ENCODE results near the gene TBC1D32.

TBC1D32 gene

GRCh38 chr6:121187833-121188200 is 146.5 kb downstream of the TBC1D32 start:
- no peak overlapping the region for H2AFZ ChIP-seq (ENCODE audit: low read length)
- no peak overlapping the region for H2BK12ac ChIP-seq (ENCODE audit: low read length)
- H3K18ac ChIP-seq (ENCODE audit: low read length), result no peak overlapping the region
- no peak for DNase-seq (ENCODE audit: low spot score)
- WGBS, 2 donors (ENCODE audit: extremely low coverage in 2 of 2, insufficient read length in 2 of 2, insufficient replicate concordance in 1 of 2), result no CpG with 5 or more reads among the region's 1 CpG
- H3K36me3 ChIP-seq (replicated peaks in 1 of 2; ENCODE audit: control insufficient read depth in 2 of 2, insufficient read depth in 2 of 2, low read length in 2 of 2), result no peaks in the 10 kb centered on the region
- H3K79me1 ChIP-seq (ENCODE audit: low read depth, low read length), result no peaks in the 10 kb centered on the region
- no peaks in the 10 kb centered on the region for H3K9me3 ChIP-seq (replicated peaks in 1 of 2; ENCODE audit: control insufficient read depth in 2 of 2, insufficient read depth in 1 of 2, low read depth in 1 of 2, low read length in 2 of 2)
- no peak overlapping the region for H2BK120ac ChIP-seq (ENCODE audit: low read depth, low read length)
- H3K14ac ChIP-seq (ENCODE audit: low read length), result no peak overlapping the region
- H3K4me1 ChIP-seq (ENCODE audit: control insufficient read depth in 2 of 2, insufficient read depth in 1 of 2, low read depth in 1 of 2, low read length in 2 of 2), result no peaks in the 10 kb centered on the region
- H4K91ac ChIP-seq (ENCODE audit: low read depth, low read length, poor library complexity), result no peak overlapping the region
- no peak overlapping the region for H3K4me2 ChIP-seq (ENCODE audit: insufficient read depth, low read length, poor library complexity, severe bottlenecking)
- no peak overlapping the region for H2BK15ac ChIP-seq (ENCODE audit: low read length)
- H3K27ac ChIP-seq (replicated peaks; ENCODE audit: low read length), result no peak overlapping the region
- H2BK5ac ChIP-seq (ENCODE audit: low read length), result no peak overlapping the region
- no peak overlapping the region for H3K4ac ChIP-seq (ENCODE audit: low read length)
- no peak overlapping the region for H3K4me3 ChIP-seq (ENCODE audit: low read length in 2 of 2)
- H3K23ac ChIP-seq (ENCODE audit: low read depth, low read length, poor library complexity), result no peak overlapping the region
- no peak overlapping the region for H2AK5ac ChIP-seq (ENCODE audit: low read depth, low read length)
- H3K27me3 ChIP-seq (ENCODE audit: control insufficient read depth in 3 of 3, insufficient read depth in 3 of 3, low read depth in 1 of 3, low read length in 3 of 3), result no peaks in the 10 kb centered on the region
- no peak overlapping the region for H3K9ac ChIP-seq (ENCODE audit: low read depth, low read length, poor library complexity)
- no peak overlapping the region for H4K8ac ChIP-seq (ENCODE audit: low read depth, low read length)

GRCh38 chr6:121187200-121187832 is 147.0 kb downstream of the TBC1D32 start:
- H4K91ac ChIP-seq (ENCODE audit: low read depth, low read length, poor library complexity), result no peak overlapping the region
- H2BK12ac ChIP-seq (ENCODE audit: low read length), result no peak overlapping the region
- H2AK5ac ChIP-seq (ENCODE audit: low read depth, low read length), result no peak overlapping the region
- no peak overlapping the region for H3K18ac ChIP-seq (ENCODE audit: low read length)
- no peaks in the 10 kb centered on the region for H3K27me3 ChIP-seq (ENCODE audit: control insufficient read depth in 3 of 3, insufficient read depth in 3 of 3, low read depth in 1 of 3, low read length in 3 of 3)
- no peaks in the 10 kb centered on the region for H3K4me1 ChIP-seq (ENCODE audit: control insufficient read depth in 2 of 2, insufficient read depth in 1 of 2, low read depth in 1 of 2, low read length in 2 of 2)
- no peak overlapping the region for H3K23ac ChIP-seq (ENCODE audit: low read depth, low read length, poor library complexity)
- no peak overlapping the region for H3K14ac ChIP-seq (ENCODE audit: low read length)
- H3K27ac ChIP-seq (replicated peaks; ENCODE audit: low read length), result no peak overlapping the region
- H2BK120ac ChIP-seq (ENCODE audit: low read depth, low read length), result no peak overlapping the region
- H3K9ac ChIP-seq (ENCODE audit: low read depth, low read length, poor library complexity), result no peak overlapping the region
- no peak overlapping the region for H3K4me3 ChIP-seq (ENCODE audit: low read length in 2 of 2)
- no peak overlapping the region for H4K8ac ChIP-seq (ENCODE audit: low read depth, low read length)
- no peak for DNase-seq (ENCODE audit: low spot score)
- H2BK5ac ChIP-seq (ENCODE audit: low read length), result no peak overlapping the region
- no CpG with 5 or more reads among the region's 1 CpG for WGBS, 2 donors (ENCODE audit: extremely low coverage in 2 of 2, insufficient read length in 2 of 2, insufficient replicate concordance in 1 of 2)
- no peak overlapping the region for H3K4ac ChIP-seq (ENCODE audit: low read length)
- H3K4me2 ChIP-seq (ENCODE audit: insufficient read depth, low read length, poor library complexity, severe bottlenecking), result no peak overlapping the region
- H3K9me3 ChIP-seq (replicated peaks in 1 of 2; ENCODE audit: control insufficient read depth in 2 of 2, insufficient read depth in 1 of 2, low read depth in 1 of 2, low read length in 2 of 2), result no peaks in the 10 kb centered on the region
- H3K36me3 ChIP-seq (replicated peaks in 1 of 2; ENCODE audit: control insufficient read depth in 2 of 2, insufficient read depth in 2 of 2, low read length in 2 of 2), result no peaks in the 10 kb centered on the region
- H3K79me1 ChIP-seq (ENCODE audit: low read depth, low read length), result no peaks in the 10 kb centered on the region
- no peak overlapping the region for H2BK15ac ChIP-seq (ENCODE audit: low read length)
- no peak overlapping the region for H2AFZ ChIP-seq (ENCODE audit: low read length)

- H3K4me1 ChIP-seq (ENCODE audit: control insufficient read depth in 2 of 2, insufficient read depth in 1 of 2, low read depth in 1 of 2, low read length in 2 of 2), result no peaks in the 10 kb centered on the region
- no peak overlapping the region for H4K91ac ChIP-seq (ENCODE audit: low read depth, low read length, poor library complexity)
- no peaks in the 10 kb centered on the region for H3K79me1 ChIP-seq (ENCODE audit: low read depth, low read length)
- H3K9ac ChIP-seq (ENCODE audit: low read depth, low read length, poor library complexity), result no peak overlapping the region
- no peak overlapping the region for H2AK5ac ChIP-seq (ENCODE audit: low read depth, low read length)
- no peak overlapping the region for H3K14ac ChIP-seq (ENCODE audit: low read length)
- H2BK120ac ChIP-seq (ENCODE audit: low read depth, low read length), result no peak overlapping the region
- no peaks in the 10 kb centered on the region for H3K27me3 ChIP-seq (ENCODE audit: control insufficient read depth in 3 of 3, insufficient read depth in 3 of 3, low read depth in 1 of 3, low read length in 3 of 3)
- no peak overlapping the region for H2BK15ac ChIP-seq (ENCODE audit: low read length)
- H2AFZ ChIP-seq (ENCODE audit: low read length), result no peak overlapping the region
- no peak for DNase-seq (ENCODE audit: low spot score)
- no peak overlapping the region for H3K23ac ChIP-seq (ENCODE audit: low read depth, low read length, poor library complexity)
- no peak overlapping the region for H3K4me3 ChIP-seq (ENCODE audit: low read length in 2 of 2)
- no CpG with 5 or more reads among the region's 1 CpG for WGBS, 2 donors (ENCODE audit: extremely low coverage in 2 of 2, insufficient read length in 2 of 2, insufficient replicate concordance in 1 of 2)
- H3K4me2 ChIP-seq (ENCODE audit: insufficient read depth, low read length, poor library complexity, severe bottlenecking), result no peak overlapping the region
- no peak overlapping the region for H2BK12ac ChIP-seq (ENCODE audit: low read length)
- no peaks in the 10 kb centered on the region for H3K9me3 ChIP-seq (replicated peaks in 1 of 2; ENCODE audit: control insufficient read depth in 2 of 2, insufficient read depth in 1 of 2, low read depth in 1 of 2, low read length in 2 of 2)
- H3K36me3 ChIP-seq (replicated peaks in 1 of 2; ENCODE audit: control insufficient read depth in 2 of 2, insufficient read depth in 2 of 2, low read length in 2 of 2), result no peaks in the 10 kb centered on the region
- no peak overlapping the region for H3K4ac ChIP-seq (ENCODE audit: low read length)
- H4K8ac ChIP-seq (ENCODE audit: low read depth, low read length), result no peak overlapping the region
- H3K18ac ChIP-seq (ENCODE audit: low read length), result no peak overlapping the region
- no peak overlapping the region for H2BK5ac ChIP-seq (ENCODE audit: low read length)
- H3K27ac ChIP-seq (replicated peaks; ENCODE audit: low read length), result no peak overlapping the region
Observed at GRCh38 chr6:121183742-121184141, 150.5 kb downstream of the TBC1D32 start.

GRCh38 chr6:121175827-121176226 is 158.5 kb downstream of the TBC1D32 start:
- Histone ChIP-seq H3K36me3 (replicated peaks in 1 of 2; ENCODE audit: control insufficient read depth in 2 of 2, insufficient read depth in 2 of 2, low read length in 2 of 2) (no peaks in the 10 kb centered on the region), H3K18ac (ENCODE audit: low read length) (no peak overlapping the region), H2BK12ac (ENCODE audit: low read length) (no peak overlapping the region), H4K8ac (ENCODE audit: low read depth, low read length) (no peak overlapping the region), H3K9me3 (replicated peaks in 1 of 2; ENCODE audit: control insufficient read depth in 2 of 2, insufficient read depth in 1 of 2, low read depth in 1 of 2, low read length in 2 of 2) (no peaks in the 10 kb centered on the region), H2BK5ac (ENCODE audit: low read length) (no peak overlapping the region), H3K14ac (ENCODE audit: low read length) (no peak overlapping the region), H3K27me3 (ENCODE audit: control insufficient read depth in 3 of 3, insufficient read depth in 3 of 3, low read depth in 1 of 3, low read length in 3 of 3) (no peaks in the 10 kb centered on the region), H3K23ac (ENCODE audit: low read depth, low read length, poor library complexity) (no peak overlapping the region), H3K4me3 (ENCODE audit: low read length in 2 of 2) (no peak overlapping the region), H3K79me1 (ENCODE audit: low read depth, low read length) (no peaks in the 10 kb centered on the region), H4K91ac (ENCODE audit: low read depth, low read length, poor library complexity) (no peak overlapping the region), H3K4ac (ENCODE audit: low read length) (no peak overlapping the region), H3K9ac (ENCODE audit: low read depth, low read length, poor library complexity) (no peak overlapping the region), H3K27ac (replicated peaks; ENCODE audit: low read length) (no peak overlapping the region), H2AK5ac (ENCODE audit: low read depth, low read length) (no peak overlapping the region), H2BK15ac (ENCODE audit: low read length) (no peak overlapping the region), H2BK120ac (ENCODE audit: low read depth, low read length) (no peak overlapping the region), H3K4me2 (ENCODE audit: insufficient read depth, low read length, poor library complexity, severe bottlenecking) (no peak overlapping the region), H2AFZ (ENCODE audit: low read length) (no peak overlapping the region), H3K4me1 (ENCODE audit: control insufficient read depth in 2 of 2, insufficient read depth in 1 of 2, low read depth in 1 of 2, low read length in 2 of 2) (no peaks in the 10 kb centered on the region)
- WGBS, 2 donors (ENCODE audit: extremely low coverage in 2 of 2, insufficient read length in 2 of 2, insufficient replicate concordance in 1 of 2), result no CpG with 5 or more reads among the region's 3 CpGs
- DNase-seq (ENCODE audit: low spot score), result no peak

All from neuronal stem cell (in vitro differentiated cells).